GM12872 (cell line): ENCODE data around the gene NFATC2.

Experiments used
- CTCF ChIP-seq: IDR thresholded peaks from 3 replicates; pipeline ENCODE4 v1.5.1; 2011; ENCODE audit warnings: low read depth, mild to moderate bottlenecking, low read length, moderate library complexity; ENCODE audit not compliant: insufficient read depth

Gene NFATC2

GRCh38 chr20:51378171-51378928 is 164.2 kb downstream of the NFATC2 start:
- TF ChIP-seq CTCF: 0 out of 3 replicates have a peak, but pooled peaks have one; percentile 22

- no peak for TF ChIP-seq CTCF
Measured at GRCh38 chr20:51377132-51377531, 165.4 kb downstream of the NFATC2 start.

GRCh38 chr20:51376111-51376510 is 166.4 kb downstream of the NFATC2 start:
- TF ChIP-seq CTCF: no peak

DNA sequence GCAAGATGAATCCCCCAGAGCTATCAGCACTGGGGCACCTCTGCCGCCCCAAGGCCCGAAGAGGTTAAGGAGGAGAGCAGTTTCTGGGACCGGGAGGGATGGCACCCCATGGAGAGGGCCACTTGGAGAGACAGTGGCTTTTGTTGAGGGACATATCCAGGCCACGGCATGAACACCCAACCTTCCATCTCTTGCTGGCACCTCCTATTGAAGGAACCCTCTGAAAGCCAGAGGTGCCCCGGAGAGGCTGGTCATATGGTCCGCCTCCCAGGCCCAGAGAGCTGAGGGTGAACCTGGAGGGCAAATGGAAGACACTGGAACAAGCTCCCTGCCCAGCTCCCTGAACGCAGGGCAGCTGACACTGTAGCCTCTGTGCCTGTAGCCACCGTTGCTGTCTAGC is 167.0 kb downstream of the NFATC2 start:
- TF ChIP-seq CTCF: no peak

DNA sequence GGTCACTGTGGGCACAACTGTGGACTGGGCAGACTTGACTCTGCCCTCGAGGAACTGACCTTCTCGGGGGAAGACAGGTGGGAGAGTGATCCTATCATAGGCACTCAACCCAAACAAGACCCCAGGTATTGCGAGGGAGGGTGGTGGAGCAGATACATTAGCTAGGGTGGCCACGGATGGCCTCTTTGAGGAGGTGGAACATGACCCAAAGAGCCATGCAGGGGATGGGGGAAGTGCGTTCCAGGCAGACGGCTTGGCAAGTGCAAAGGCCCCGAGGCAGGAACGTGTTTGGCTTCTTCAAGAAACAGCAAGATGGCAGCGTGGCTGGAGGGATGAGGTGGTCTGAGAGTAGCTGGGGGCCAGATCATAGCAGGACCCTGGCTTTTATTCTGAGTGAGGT is 167.6 kb downstream of the NFATC2 start:
- TF ChIP-seq CTCF: no peak

- no peak for TF ChIP-seq CTCF
Measured at GRCh38 chr20:51374456-51374830, 168.1 kb downstream of the NFATC2 start.

- no peak for TF ChIP-seq CTCF
Measured at GRCh38 chr20:51373713-51374455, 168.6 kb downstream of the NFATC2 start.
